Stimulated activated CD4-positive, alpha-beta T cell treated with anti-CD3 and anti-CD28 coated beads, Interleukin-1b, Interleukin-23, amount 100 ng/mL, for 24 hours (primary cell): ENCODE data around the gene CABLES2.

ENCODE experiments used
- DNase-seq, 4 experiments: peaks; one replicate each; pipeline ENCODE4 v3.0.0-alpha.2; 2020; ENCODE audit warnings: low read depth in 4 of 4, low spot score in 1 of 4

The CABLES2 gene

GRCh38 chr20:62350629-62351422, 56.3 kb downstream of the CABLES2 start:
- no peak for DNase-seq

DNA sequence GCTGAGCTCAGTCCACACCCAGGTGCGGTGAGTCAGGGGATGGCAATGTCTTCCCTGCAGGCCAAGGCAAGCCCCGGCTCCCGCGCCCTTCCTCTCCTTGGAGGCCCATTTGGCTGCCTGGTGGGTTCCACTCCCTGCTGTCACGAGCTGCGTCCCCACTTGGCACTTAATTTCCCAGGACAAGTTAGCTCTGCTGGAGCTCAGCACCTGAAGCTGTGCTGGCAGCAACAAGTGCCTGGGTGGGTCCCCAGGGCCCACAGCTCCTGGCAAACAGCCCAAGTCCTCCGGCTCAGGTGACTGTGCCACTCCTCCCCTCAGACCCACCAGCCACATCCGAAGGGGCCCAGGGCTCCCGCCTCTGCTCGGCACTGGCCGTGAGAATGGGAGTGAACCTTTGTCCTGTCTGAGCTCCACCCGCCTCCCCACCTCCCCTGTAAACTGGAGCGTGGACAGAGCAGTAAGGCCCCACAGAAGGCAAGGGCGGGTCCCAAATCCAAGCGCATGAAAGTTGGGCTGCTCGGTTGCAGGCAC, 56.9 kb downstream of the CABLES2 start:
- DNase-seq: no peak

DNA sequence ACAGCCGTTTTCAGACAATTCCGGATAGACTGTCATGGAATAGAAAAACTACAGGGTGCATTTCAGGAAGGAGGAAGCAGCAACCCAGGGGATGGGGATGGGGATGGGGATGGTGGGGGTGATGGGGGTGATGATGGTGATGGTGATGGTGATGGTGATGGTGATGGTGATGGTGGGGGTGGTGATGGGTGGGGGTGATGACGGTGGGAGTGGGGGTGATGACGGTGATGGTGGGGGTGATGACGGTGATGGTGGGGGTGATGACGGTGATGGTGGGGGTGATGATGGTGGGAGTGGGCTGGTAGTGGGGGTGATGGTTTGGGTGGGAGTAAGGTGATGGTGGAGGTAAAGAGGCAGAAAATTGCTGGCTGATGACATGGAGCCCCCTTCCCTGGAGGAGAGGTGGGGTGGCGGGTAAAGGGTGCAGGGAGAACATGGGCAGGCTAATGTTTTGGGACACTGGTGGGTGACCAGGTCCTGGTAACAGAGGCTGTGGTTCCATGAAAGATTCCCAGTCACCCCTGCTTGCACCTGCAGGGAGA, 57.5 kb downstream of the CABLES2 start:
- DNase-seq: no peak

- no peak for DNase-seq
Observed at GRCh38 chr20:62348604-62349003, 58.5 kb downstream of the CABLES2 start.

DNA sequence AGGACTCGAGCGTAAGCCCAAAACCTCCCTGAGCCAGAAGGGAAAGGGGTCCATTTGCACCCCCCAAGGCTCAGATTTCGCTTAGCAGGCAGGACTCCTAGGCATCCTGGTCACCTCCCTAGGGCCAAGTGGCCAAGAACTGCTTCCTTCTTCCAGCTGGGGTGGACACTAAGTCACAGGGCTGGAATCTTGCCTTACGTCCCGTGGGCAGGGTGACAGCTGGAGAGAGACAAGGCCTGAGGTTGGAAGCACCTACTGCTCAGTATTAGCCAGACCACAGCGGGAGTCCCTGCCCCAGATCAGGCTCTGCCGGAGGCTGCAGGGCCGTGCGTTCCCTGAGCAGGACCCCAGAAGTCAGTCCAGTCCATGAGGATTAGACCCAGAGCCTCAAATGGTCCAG, 59.6 kb downstream of the CABLES2 start:
- no peak for DNase-seq

DNA sequence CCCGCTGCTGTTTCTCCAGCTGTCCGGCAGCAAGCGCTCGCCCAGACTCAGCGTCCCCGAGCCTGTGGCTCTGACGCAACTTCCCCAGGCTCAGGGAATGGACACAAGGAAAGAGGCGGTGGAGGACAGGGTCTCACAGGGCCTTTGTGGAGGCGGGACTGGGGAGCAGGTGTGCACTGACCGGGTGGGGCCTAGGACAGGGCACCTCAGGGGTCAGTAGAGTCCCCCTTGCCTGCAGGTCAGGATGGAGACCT, 60.0 kb downstream of the CABLES2 start:
- no peak for DNase-seq

DNA sequence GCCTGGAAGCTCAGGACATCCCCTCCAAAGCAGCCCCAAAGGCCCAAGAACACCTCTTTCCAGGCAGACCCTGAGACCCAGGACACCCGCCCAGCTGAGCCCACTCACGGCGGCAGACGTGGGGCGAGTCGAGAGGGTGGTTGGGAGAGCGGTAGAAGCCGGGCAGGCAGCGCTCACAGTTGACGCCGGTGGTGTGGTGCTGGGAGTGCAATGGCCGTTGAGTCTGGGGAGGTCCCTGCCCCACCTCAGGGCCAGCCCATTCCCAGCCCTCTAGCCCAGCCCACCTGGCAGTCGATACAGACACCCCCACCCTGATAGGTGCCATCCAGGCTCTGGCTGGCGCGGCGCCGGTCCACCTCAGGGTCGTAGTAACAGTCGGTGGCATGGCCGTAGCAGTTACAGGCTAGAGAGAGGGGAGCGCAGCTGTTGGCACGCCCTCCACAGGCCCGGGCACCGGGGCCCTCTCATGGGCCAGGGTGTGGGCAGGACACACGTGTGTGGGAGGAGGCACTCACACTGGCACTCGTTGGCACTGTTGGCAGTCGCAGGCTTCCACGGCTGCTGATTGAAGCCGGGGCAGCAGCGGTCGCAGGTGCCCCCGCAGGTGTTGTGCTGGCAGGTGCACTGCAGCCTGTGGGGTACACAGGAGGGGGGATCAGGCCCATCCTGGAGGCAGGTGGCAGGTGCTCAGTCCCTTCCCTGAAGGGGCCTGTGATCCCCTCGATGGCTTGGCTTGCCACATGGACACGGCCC, 60.5 kb downstream of the CABLES2 start:
- DNase-seq: no peak

GRCh38 chr20:62345681-62346370, 61.3 kb downstream of the CABLES2 start:
- DNase-seq: no peak

DNA sequence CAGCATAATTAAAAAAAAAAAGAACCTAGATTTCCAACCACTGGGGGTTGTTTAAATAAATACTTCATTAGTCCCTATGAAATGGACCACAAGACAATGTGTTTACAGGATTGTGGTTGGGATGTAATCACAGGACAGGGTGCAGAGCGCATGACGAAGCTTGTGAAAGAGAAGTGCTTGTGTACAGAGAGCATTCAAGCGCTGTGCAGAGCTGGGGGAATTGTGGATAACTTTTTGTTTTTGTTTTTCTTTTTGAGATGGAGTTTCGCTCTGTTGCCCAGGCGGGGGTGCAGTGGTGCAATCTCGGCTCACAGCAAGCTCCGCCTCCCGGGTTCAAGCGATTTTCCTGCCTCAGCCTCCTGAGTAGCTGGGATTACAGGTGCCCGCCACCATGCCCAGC, 62.3 kb downstream of the CABLES2 start:
- no peak for DNase-seq

DNA sequence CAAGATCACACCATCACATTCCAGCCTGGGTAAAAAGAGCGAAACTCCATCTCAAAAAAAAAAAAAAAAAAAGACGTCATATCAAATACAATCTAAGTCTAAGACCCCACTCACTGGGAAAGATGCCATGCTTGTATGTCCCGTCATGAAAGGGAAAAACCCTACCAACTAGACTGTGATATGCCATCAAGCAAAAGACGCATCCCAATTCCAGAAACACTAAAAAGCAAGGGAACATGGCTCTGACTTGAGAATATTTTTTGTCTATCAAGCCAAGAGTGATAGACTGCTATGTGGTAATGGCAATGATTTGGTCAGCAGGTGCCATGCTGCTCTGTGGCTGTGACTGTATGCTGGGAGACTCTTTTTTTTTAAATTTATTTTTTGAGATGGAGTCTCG, 63.0 kb downstream of the CABLES2 start:
- DNase-seq: no peak

GRCh38 chr20:62342910-62343309, 64.2 kb downstream of the CABLES2 start:
- no peak for DNase-seq

GRCh38 chr20:62339647-62340062, 67.4 kb downstream of the CABLES2 start:
- no peak for DNase-seq
